HG02642 (cell line): ENCODE data around the gene CLPSL1.

Experiments used
- ATAC-seq: cut with Tn5 transposase; IDR thresholded peaks from one replicate; pipeline ENCODE4 v1.9.1; 2021; ENCODE audit warnings: mild to moderate bottlenecking; ENCODE audit not compliant: unreplicated experiment, poor library complexity

The CLPSL1 gene

DNA sequence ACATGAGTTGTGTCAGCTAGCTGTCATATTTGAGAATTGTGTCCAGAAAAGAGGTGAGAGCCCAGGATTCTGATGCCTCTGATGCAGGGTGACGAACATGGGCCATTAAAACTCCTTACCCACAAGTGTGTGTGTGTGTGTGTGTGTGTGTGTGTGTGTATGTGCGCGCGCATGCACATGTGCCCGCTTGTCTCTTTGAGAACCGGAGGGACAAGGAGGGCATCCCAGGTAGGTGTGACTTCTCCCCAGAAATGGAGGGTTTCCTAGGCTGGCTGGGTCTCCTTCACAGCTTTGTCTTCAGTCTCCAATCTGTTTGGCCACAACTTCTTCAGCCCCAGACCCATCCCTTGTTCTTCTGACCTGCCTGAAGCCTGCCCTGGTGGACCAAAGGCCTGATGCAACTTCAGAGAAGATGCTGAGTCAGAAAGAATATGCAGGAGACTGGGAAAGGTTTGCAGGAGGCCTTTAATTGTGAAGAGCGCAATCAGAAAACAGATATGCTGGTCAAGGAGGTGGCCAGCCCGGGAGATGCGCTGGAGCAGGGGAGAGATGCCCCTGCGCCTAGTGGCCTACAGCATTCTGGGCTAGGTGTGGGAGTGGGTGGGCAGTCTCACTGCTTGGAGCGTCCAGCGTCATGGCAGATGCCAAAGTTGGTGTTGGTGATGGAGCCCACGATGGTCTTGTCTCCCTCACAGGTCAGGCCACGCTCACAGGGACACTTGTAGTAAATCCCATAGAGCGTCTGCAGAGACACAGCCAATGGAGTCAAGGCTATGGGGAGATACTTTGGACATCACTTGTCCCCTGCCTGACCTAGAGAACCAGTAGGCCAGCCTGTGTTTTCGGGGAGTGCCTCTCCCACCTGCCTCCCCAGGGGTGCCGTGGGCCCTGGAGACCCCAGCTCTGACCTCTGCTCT lies 14.0 kb downstream of the CLPSL1 start:
- ATAC-seq: no peak

DNA sequence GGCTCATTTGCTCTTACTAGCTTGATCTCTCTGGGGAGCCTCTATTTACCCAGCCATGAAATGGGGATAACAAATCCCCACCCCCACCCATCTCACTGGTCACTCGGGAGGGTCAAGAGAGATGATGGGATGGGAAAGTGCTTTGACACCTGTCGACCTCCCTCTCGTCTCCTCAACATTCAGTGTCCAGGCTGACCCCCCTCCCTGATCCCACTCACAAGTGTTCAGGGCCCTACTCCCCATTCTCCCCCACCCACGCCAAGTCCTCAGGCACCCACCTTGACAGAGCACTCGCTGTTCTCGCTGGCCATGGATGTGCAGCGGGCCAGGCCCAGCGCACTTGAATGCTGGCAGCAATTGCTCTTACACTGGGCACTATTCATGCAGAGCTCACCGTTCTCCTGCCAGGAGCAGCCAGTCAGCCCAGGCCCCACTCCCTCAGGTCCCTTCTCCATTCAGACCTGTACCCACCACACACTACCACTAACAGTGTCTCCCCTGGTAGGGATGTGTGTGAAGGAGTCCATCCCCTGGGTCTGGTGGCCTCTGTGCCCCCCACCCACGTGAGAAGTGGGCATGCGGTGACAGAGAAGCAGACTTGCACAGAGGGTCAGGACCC lies 14.7 kb downstream of the CLPSL1 start:
- ATAC-seq: no peak

DNA sequence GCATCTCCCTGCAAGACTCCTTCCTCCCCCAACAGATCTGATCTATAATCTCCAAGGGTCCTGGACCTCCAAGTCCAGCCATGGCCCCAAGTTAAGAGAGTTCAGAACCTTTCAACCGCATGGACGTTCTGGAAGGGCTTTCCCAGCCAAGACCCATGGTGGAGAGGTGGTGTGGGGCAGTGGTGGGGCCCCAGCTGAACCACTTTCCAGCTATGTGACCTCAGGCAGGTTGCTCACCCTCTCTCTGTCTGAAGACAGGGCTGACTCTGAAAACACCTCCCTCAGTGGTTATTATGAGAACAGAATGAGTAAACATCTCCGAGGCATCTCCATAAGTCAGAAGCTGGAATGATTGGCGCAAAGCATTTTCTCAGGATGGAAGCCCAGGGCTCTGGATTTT lies 15.4 kb downstream of the CLPSL1 start:
- ATAC-seq: no peak

GRCh38 chr6:35797837-35798526 lies 17.2 kb downstream of the CLPSL1 start:
- ATAC-seq: no peak

DNA sequence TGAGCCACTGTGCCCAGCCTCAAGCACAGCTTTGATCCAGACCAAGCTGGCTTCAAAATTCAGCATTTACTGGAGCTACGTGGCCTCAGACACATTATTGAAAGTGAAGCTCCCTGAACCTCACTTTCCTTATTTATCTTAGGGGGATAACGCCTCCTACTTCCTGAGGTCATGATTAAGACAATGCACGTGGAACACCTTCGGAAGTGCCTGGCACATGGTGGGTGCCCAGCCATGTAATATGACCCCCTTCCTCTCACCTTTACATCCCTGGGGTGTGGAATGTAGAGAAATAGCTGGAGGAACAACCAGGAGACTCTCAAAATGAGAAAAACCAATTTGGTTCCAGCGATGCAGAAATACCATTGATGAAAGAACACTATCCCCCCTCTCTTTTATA lies 17.9 kb downstream of the CLPSL1 start:
- ATAC-seq: no peak

- ATAC-seq: no peak
Measured at GRCh38 chr6:35801148-35801547, 20.3 kb downstream of the CLPSL1 start.

DNA sequence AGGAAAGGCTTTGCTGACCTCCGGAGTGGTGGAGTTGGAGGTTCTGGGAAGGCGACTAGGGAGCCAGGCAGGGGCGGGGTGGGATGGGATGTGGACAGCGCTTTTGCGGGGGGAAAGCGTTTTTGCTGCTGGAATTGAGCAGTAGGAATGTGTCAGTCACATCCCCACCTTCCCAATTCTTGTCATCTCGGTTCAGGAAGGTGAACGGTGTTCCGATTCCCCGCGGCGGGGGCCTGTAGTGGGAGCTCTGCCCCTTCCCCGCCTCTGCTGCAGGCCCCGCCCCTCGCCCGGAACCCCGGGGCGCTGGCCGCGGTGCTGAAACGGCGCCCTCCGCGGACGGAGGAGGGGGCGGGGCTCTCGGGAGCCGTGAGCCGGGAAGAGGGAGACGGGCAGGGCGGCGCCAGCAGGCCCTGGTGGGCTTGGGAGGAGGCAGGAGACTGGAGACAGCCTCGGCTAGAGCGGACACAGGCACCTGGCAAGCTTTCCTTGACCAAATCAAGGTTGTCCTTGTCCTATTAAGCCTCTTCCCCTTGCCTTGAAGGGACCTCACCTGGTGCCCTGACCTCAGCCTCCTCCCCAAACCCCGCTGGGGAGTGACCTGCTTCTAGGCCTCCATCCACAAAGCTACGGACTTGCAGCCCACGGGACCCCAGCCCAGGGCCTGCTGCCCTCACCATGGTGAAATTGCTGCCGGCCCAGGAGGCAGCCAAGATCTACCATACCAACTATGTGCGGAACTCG lies 24.3 kb downstream of the CLPSL1 start, which contains the start of gene LHFPL5:
Gene LHFPL5, plus strand, starts transcription at position 357 of the 741 bp plus-strand sequence. Its CDS starts 319 bp downstream, at position 676.
- no peak for ATAC-seq

GRCh38 chr6:35808688-35809087 lies 27.9 kb downstream of the CLPSL1 start:
- no peak for ATAC-seq

- ATAC-seq: no peak
Measured at GRCh38 chr6:35809809-35810208, 29.0 kb downstream of the CLPSL1 start.

GRCh38 chr6:35810971-35811698 lies 30.3 kb downstream of the CLPSL1 start:
- no peak for ATAC-seq

- no peak for ATAC-seq
Measured at GRCh38 chr6:35811699-35811995, 30.8 kb downstream of the CLPSL1 start.

GRCh38 chr6:35817515-35817914 lies 36.7 kb downstream of the CLPSL1 start:
- no peak for ATAC-seq

DNA sequence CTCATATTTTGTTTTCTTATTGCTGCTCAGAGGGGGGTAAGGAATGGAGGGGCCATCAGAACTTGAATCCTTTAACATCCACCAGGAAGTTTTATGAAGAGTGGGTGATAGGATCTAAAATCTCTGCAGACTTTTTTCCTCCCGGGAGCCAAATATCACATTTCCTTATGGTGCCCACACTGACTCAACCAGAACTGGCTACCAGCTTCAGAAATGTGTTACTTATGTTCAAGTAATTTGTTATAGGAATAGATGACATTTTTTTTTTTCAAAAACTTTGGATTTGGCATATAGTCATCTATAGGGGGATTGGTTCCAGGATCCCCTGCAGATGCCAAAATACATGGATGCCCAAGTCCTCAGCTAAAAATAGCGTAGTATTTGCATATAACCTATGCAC lies 42.8 kb downstream of the CLPSL1 start:
- no peak for ATAC-seq

GRCh38 chr6:35824552-35825192 lies 43.9 kb downstream of the CLPSL1 start:
- ATAC-seq: no peak

GRCh38 chr6:35829306-35829705 lies 48.5 kb downstream of the CLPSL1 start:
- no peak for ATAC-seq

DNA sequence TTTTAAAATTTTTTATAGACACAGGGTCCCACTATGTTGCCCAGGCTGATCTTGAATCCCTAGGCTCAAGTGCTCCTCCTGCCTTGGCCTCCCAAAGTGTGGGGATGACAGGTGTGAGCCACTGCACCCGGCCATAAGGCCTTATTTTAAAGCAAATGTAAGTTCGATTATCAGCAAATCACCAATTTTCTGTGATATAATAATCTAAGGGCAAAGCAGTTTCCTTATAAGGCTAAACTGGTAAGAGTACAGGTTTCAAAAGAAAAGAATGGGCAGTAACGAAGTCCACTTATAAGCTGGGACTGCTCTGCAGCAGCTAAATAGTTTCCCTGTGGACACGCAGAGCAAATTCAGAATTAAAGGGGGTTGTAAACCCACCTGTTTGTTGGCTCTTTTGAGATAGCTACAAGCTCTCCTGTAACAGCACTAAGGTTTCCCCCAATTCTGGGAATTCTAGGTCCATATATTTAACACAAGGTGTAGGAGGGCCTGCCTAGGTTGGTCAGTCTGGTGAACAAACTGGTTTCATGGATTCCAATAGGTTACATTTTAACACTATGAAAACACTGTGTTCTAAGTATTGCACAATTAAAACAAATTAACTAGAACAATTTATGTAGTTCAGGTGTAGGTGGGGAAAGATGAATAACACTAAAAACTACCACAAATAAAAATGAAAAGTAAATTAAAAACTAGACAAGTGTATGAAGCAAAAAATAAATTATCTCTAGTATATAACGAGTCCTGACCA lies 50.6 kb downstream of the CLPSL1 start:
- no peak for ATAC-seq

DNA sequence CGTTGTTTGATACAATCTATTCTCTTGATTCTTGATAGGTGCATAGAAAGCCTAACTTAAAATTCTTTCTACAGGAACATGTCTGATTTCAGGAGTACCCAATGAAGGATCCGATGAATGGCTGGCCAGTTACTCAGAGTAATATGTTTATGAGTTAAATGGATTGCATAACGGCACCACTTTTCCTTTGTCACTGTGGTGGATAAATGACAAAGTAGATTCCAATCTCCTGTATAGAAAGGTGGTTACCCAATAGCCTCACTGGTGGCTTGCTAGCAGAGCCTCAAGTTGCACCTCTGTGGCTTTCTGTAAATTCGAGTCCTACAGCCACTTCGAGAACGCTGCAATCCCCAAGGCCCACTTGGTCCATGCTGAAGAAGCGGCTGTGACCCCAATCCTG lies 52.7 kb downstream of the CLPSL1 start:
- ATAC-seq: no peak
